ENCODE measurements around the gene WRAP53.
"Not testable (repeated sequence)": the region's sequence is repeated elsewhere in the genome, so short reads cannot be mapped to it uniquely, and the experiment has no call there.

WRAP53 gene

GRCh38 chr17:7687908-7688807, at the start of gene WRAP53:
WRAP53 (plus strand) TSS chr17:7688477; CDS start chr17:7688649, 172 bp downstream.
- DNase-seq (ENCODE audit: low read depth), result peak; percentile 99

- no peak for DNase-seq (ENCODE audit: low read depth)
Measured at GRCh38 chr17:7640783-7641182, 47.5 kb upstream of the WRAP53 start.

- DNase-seq (ENCODE audit: low read depth), result not testable (repeated sequence)
Measured at GRCh38 chr17:7641635-7642034, 46.6 kb upstream of the WRAP53 start.

- no peak for DNase-seq (ENCODE audit: low read depth)
Measured at GRCh38 chr17:7644775-7645174, 43.5 kb upstream of the WRAP53 start.

- no peak for DNase-seq (ENCODE audit: low read depth)
Measured at GRCh38 chr17:7646457-7646856, 41.8 kb upstream of the WRAP53 start.

GRCh38 chr17:7647018-7647417, 41.3 kb upstream of the WRAP53 start:
- no peak for DNase-seq (ENCODE audit: low read depth)

GRCh38 chr17:7650509-7651096, 37.7 kb upstream of the WRAP53 start, which contains the start of gene ATP1B2:
ATP1B2 (plus strand) TSS chr17:7650926; CDS start chr17:7651519, 593 bp downstream.
- DNase-seq (ENCODE audit: low read depth), result no peak

GRCh38 chr17:7651097-7651664, 37.1 kb upstream of the WRAP53 start:
- no peak for DNase-seq (ENCODE audit: low read depth)

GRCh38 chr17:7651665-7652387, 36.5 kb upstream of the WRAP53 start:
- DNase-seq (ENCODE audit: low read depth), result no peak

GRCh38 chr17:7652388-7653356, 35.6 kb upstream of the WRAP53 start:
- DNase-seq (ENCODE audit: low read depth), result no peak

GRCh38 chr17:7654832-7655540, 33.3 kb upstream of the WRAP53 start:
- no peak for DNase-seq (ENCODE audit: low read depth)

- no peak for DNase-seq (ENCODE audit: low read depth)
Measured at GRCh38 chr17:7655541-7655840, 32.8 kb upstream of the WRAP53 start.

- no peak for DNase-seq (ENCODE audit: low read depth)
Measured at GRCh38 chr17:7656958-7657609, 31.2 kb upstream of the WRAP53 start.

GRCh38 chr17:7667656-7668406, 20.4 kb upstream of the WRAP53 start:
- DNase-seq (ENCODE audit: low read depth), result no peak

- DNase-seq (ENCODE audit: low read depth), result no peak
Measured at GRCh38 chr17:7668482-7668881, 19.8 kb upstream of the WRAP53 start.

- no peak for DNase-seq (ENCODE audit: low read depth)
Measured at GRCh38 chr17:7673239-7673638, 15.0 kb upstream of the WRAP53 start.

- no peak for DNase-seq (ENCODE audit: low read depth)
Measured at GRCh38 chr17:7674934-7675333, 13.3 kb upstream of the WRAP53 start.

- DNase-seq (ENCODE audit: low read depth), result no peak
Measured at GRCh38 chr17:7676533-7676932, 11.7 kb upstream of the WRAP53 start.

GRCh38 chr17:7677388-7678067, 10.7 kb upstream of the WRAP53 start:
- DNase-seq (ENCODE audit: low read depth), result no peak
